ENCODE measurements around the gene CBY1. TPM values are rescaled to one million over a fixed set of nuclear protein-coding genes. Genes with fewer than 3 reads are reported as not detected.

CBY1 gene
- polyA plus RNA-seq, 3 donors from 2014 or later, result 1.0 to 5.1 (median 4.5) TPM

DNA sequence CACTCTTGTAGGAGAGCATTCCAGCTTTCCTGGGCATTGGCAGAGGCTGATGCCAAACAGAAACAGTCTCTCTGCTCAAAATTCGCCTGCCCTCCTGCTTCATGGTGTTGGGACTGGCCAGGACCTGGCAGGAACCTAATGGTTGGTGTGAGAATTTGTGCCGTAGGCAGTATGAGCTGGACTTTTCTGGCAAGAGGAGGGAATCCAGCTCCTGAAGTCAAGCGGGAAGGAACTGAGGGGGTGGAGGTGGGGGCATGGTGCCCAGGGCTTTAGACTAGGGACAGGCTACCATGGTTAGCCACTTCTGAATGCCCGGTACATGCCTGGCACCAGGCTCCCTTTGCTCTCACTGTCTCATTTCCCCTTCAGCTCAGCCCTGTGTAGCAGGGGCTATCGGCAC is 18.4 kb downstream of the CBY1 start:
- Mint-ChIP-seq H3K9me3 (no peaks in the 10 kb centered on the region), H3K4me1 (no peaks in the 10 kb centered on the region), H3K36me3 (peaks cover 11 to 14% (median 12%) of the 10 kb centered on the region in 3 donors), H3K27ac (no peak overlapping the region), H3K27me3 (ENCODE audit: low read depth in 3 of 3) (peaks cover 1 to 4% (median 1%) of the 10 kb centered on the region in 3 donors), H3K4me3 (no peak overlapping the region)
- no peak for DNase-seq

DNA sequence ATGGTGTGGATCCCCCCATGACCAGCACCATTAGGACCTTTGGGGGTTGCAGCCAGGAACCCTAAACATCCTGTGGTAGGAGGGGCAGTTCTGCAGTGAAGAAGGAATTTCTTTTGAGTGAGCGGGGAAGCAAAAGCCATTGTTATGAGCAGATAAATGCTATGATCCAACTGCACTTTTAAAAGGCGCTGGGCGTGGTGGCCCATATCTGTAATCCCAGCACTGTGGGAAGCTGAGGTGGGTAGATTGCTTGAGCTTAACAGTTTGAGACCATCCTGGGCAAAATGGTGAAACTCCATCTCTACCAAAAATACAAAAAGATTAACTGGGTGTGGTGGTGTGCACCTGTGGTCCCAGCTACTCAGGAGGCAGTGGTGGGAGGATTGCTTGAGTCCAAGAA is 19.4 kb downstream of the CBY1 start:
- peaks cover 1 to 4% (median 1%) of the 10 kb centered on the region in 3 donors for H3K27me3 Mint-ChIP-seq (ENCODE audit: low read depth in 3 of 3)
- DNase-seq, result no peak
- no peak overlapping the region for H3K4me3 Mint-ChIP-seq
- peak overlapping the region in 1 of 6 donors; percentile 14 for H3K27ac Mint-ChIP-seq
- no peaks in the 10 kb centered on the region for H3K4me1 Mint-ChIP-seq
- H3K36me3 Mint-ChIP-seq, result peaks cover 6 to 10% (median 7%) of the 10 kb centered on the region in 3 donors
- no peaks in the 10 kb centered on the region for H3K9me3 Mint-ChIP-seq

GRCh38 chr22:38681582-38682335 is 25.3 kb downstream of the CBY1 start, which contains the start of gene TOMM22:
TOMM22 (plus strand) TSS chr22:38681957; CDS start chr22:38681979, 22 bp downstream.
- H3K27ac Mint-ChIP-seq, result peak within 1 kb of the TSS; percentile 94 to 98 (median 96)
- DNase-seq, result peak; percentile 83 to 86 (median 84)
- H3K36me3 Mint-ChIP-seq, result peaks cover 0 to 20% (median 6%) of the 10 kb centered on the region in 3 donors
- no peaks in the 10 kb centered on the region for H3K9me3 Mint-ChIP-seq
- H3K27me3 Mint-ChIP-seq (ENCODE audit: low read depth in 3 of 3), result peaks cover 3 to 9% (median 6%) of the 10 kb centered on the region in 3 donors
- H3K4me1 Mint-ChIP-seq, result peaks cover 20 to 25% of the 10 kb centered on the region in 2 donors
- H3K4me3 Mint-ChIP-seq, result peak within 1 kb of the TSS; percentile 97 to 99 (median 99)

DNA sequence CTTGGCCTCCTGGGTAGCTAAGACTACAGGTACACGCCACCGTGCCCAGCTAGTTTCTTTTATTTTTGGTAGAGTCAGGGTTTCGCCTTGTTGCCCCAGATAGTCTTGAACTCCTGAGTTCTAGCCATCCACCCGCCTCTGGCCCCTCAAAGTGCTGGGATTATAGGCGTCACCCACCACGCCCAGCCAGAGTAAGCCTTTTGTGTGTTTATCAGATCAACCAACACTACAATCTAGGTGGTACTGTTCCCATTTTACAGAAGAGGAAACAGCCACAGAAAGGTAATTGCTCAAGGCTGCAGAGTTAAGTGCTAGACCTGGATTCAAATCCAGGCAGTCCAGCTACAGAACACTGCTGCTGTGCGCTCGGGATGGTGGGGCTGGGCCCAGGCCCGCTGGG is 28.5 kb downstream of the CBY1 start:
- no peak overlapping the region for H3K27ac Mint-ChIP-seq
- H3K27me3 Mint-ChIP-seq (ENCODE audit: low read depth in 3 of 3), result peaks cover 3 to 9% (median 3%) of the 10 kb centered on the region in 3 donors
- peaks cover 20 to 25% of the 10 kb centered on the region in 2 donors for H3K4me1 Mint-ChIP-seq
- H3K36me3 Mint-ChIP-seq, result peaks cover 3 to 21% (median 6%) of the 10 kb centered on the region in 3 donors
- no peaks in the 10 kb centered on the region for H3K9me3 Mint-ChIP-seq
- no peak for DNase-seq
- no peak overlapping the region for H3K4me3 Mint-ChIP-seq

DNA sequence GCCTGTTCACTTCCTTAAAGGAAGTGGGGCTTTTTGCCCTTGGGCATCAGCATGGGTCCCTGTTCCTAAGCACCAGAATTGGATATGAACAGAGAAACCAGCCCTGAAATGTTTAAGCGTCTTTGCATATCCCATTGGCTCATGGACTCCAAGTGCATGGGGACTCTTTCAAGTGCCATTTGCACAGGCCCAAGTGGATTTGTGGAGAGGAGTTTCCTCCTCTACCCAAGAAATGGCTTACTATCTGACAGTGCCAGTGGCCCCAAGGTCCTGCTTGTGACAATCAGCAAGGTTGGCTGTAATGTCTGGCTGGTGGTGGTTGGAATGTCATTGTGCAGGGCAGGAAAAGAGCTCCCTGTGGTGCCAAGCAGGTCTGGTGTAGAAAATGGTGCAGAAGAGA is 29.3 kb downstream of the CBY1 start:
- H3K4me3 Mint-ChIP-seq, result no peak overlapping the region
- peak overlapping the region in 1 of 6 donors; percentile 12 for H3K27ac Mint-ChIP-seq
- peaks cover 3 to 9% (median 3%) of the 10 kb centered on the region in 3 donors for H3K27me3 Mint-ChIP-seq (ENCODE audit: low read depth in 3 of 3)
- H3K36me3 Mint-ChIP-seq, result peaks cover 3 to 23% (median 6%) of the 10 kb centered on the region in 3 donors
- peaks cover 20 to 25% of the 10 kb centered on the region in 2 donors for H3K4me1 Mint-ChIP-seq
- H3K9me3 Mint-ChIP-seq, result no peaks in the 10 kb centered on the region
- no peak for DNase-seq

GRCh38 chr22:38689651-38690050 is 33.2 kb downstream of the CBY1 start:
- H3K27ac Mint-ChIP-seq, result peak overlapping the region in 1 of 6 donors; percentile 7
- H3K36me3 Mint-ChIP-seq, result peaks cover 0 to 27% (median 11%) of the 10 kb centered on the region in 3 donors

GRCh38 chr22:38694049-38694448 is 37.6 kb downstream of the CBY1 start:
- Mint-ChIP-seq H3K36me3 (peaks cover 0 to 25% (median 11%) of the 10 kb centered on the region in 3 donors), H3K4me1 (peaks cover 28 to 59% of the 10 kb centered on the region in 2 donors), H3K4me3 (no peak overlapping the region), H3K27me3 (ENCODE audit: low read depth in 3 of 3) (peaks cover 0 to 7% (median under 1%) of the 10 kb centered on the region in 3 donors), H3K27ac (peak overlapping the region in 2 of 6 donors; percentile 12 to 28), H3K9me3 (no peaks in the 10 kb centered on the region)
- no peak for DNase-seq

More at GRCh38 chr22:38689651-38690050, 33.2 kb downstream of the CBY1 start:
- peaks cover 0 to 3% (median 0%) of the 10 kb centered on the region in 3 donors for H3K27me3 Mint-ChIP-seq (ENCODE audit: low read depth in 3 of 3)
- no peak for DNase-seq
- no peaks in the 10 kb centered on the region for H3K9me3 Mint-ChIP-seq
- peaks cover 1 to 21% of the 10 kb centered on the region in 2 donors for H3K4me1 Mint-ChIP-seq
- no peak overlapping the region for H3K4me3 Mint-ChIP-seq

DNA sequence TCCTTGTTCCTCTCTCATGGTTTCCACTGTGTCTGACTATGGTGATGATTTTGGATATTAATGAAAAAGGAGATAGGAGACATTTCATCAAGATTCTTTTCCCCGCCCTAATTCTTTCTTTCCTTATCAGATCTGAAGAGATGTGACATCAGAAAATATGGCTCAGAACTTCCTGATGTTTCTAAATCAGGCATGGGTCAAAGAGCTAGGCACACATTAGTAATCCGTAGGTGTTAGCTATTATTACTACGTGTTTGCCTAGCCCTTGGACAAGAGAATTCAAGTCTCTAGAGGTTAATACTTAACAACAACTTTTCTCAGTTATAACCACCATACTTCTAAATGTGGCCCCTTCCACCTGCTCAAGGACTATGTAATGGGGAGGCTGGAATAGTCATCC is 38.5 kb downstream of the CBY1 start:
- Mint-ChIP-seq H3K4me1 (peaks cover 37 to 68% of the 10 kb centered on the region in 2 donors), H3K4me3 (no peak overlapping the region), H3K36me3 (peaks cover 0 to 23% (median 7%) of the 10 kb centered on the region in 3 donors), H3K27me3 (ENCODE audit: low read depth in 3 of 3) (peaks cover 0 to 14% (median 9%) of the 10 kb centered on the region in 3 donors), H3K9me3 (no peaks in the 10 kb centered on the region), H3K27ac (peak overlapping the region in 2 of 6 donors; percentile 29 to 75)
- no peak for DNase-seq

- H3K27ac Mint-ChIP-seq, result peak overlapping the region; percentile 31 to 99 (median 95)
- peaks cover 13 to 31% (median 21%) of the 10 kb centered on the region in 3 donors for H3K27me3 Mint-ChIP-seq (ENCODE audit: low read depth in 3 of 3)
- peaks cover 47 to 74% of the 10 kb centered on the region in 2 donors for H3K4me1 Mint-ChIP-seq
- no peaks in the 10 kb centered on the region for H3K9me3 Mint-ChIP-seq
- H3K36me3 Mint-ChIP-seq, result peaks cover 0 to 15% (median 4%) of the 10 kb centered on the region in 3 donors
- DNase-seq, result no peak
- H3K4me3 Mint-ChIP-seq, result no peak overlapping the region
Observed at GRCh38 chr22:38696606-38697424, 40.4 kb downstream of the CBY1 start.

- peaks cover 0 to 11% (median 4%) of the 10 kb centered on the region in 3 donors for H3K36me3 Mint-ChIP-seq
- peaks cover 13 to 31% (median 24%) of the 10 kb centered on the region in 3 donors for H3K27me3 Mint-ChIP-seq (ENCODE audit: low read depth in 3 of 3)
- no peak for DNase-seq
- peak overlapping the region; percentile 3 to 99 (median 95) for H3K27ac Mint-ChIP-seq
- H3K9me3 Mint-ChIP-seq, result no peaks in the 10 kb centered on the region
- H3K4me3 Mint-ChIP-seq, result peak overlapping the region in 3 of 5 donors; percentile 7 to 61 (median 14)
- H3K4me1 Mint-ChIP-seq, result peaks cover 48 to 71% of the 10 kb centered on the region in 2 donors
Observed at GRCh38 chr22:38697425-38698089, 41.1 kb downstream of the CBY1 start.

DNA sequence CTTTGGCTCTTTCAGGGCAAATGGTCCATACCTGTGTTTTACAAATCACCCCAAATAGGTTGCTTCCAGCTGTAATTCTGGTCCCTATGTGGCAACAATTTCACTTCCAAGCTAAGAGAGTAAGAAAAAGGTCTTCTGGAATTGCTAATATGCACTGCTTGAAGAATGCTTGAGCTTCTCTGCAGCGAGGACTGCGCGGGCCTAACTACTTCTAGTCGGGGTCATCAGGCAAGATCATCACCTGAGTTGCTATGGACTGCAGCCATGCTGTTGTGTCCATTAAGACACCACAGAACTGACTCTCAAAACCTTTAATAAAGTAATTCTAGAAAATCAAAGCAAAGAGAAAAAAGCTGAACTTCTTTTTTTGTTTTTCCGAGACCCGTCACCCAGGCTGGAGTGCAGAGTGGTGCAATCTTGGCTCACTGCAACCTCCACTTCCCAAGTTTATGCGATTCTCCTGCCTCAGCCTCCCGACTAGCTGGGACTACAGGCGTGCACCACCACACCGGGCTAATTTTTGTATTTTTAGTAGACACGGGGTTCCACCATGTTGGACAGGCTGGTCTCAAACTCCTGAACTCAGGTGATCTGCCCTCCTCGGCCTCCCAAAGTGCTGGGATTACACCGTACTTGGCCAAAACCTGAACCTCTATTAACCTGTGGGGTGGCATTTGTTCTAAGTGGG is 42.1 kb downstream of the CBY1 start:
- no peaks in the 10 kb centered on the region for H3K9me3 Mint-ChIP-seq
- H3K36me3 Mint-ChIP-seq, result peaks cover 0 to 11% (median 0%) of the 10 kb centered on the region in 3 donors
- peak overlapping the region; percentile 93 to 100 (median 98) for H3K27ac Mint-ChIP-seq
- peak overlapping the region; percentile 85 to 94 (median 93) for H3K4me3 Mint-ChIP-seq
- peaks cover 13 to 31% (median 30%) of the 10 kb centered on the region in 3 donors for H3K27me3 Mint-ChIP-seq (ENCODE audit: low read depth in 3 of 3)
- H3K4me1 Mint-ChIP-seq, result peaks cover 46 to 65% of the 10 kb centered on the region in 2 donors
- no peak for DNase-seq

DNA sequence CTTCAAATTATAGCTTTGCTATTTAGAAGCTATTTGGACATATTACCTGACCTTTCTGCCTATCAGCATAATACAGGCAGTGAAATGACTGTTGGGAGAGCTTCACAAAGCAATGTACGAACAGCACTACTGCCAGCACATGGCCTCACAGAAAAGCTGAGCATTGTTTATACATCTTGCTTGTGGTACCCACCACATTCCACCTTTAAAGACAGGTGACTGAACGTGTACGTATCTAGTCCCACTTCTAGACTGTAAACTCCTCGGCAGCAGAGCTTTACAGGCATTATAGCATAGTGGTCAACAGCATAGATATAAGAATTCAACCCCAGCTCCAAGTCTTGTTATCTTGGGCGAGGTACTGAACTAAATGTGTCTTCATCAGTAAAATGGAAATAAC is 42.7 kb downstream of the CBY1 start:
- peaks cover 13 to 34% (median 31%) of the 10 kb centered on the region in 3 donors for H3K27me3 Mint-ChIP-seq (ENCODE audit: low read depth in 3 of 3)
- no peak for DNase-seq
- H3K9me3 Mint-ChIP-seq, result no peaks in the 10 kb centered on the region
- peaks cover 0 to 11% (median 0%) of the 10 kb centered on the region in 3 donors for H3K36me3 Mint-ChIP-seq
- peak overlapping the region; percentile 85 to 94 (median 93) for H3K4me3 Mint-ChIP-seq
- H3K27ac Mint-ChIP-seq, result peak overlapping the region; percentile 93 to 100 (median 98)
- H3K4me1 Mint-ChIP-seq, result peaks cover 49 to 61% of the 10 kb centered on the region in 2 donors

All from immature natural killer cell (primary cell).